Nephron progenitor cell (in vitro differentiated cells): ENCODE data around the gene KRT3.

Source experiments
- DNase-seq: peaks from one replicate; pipeline ENCODE4 v3.0.0; 2021
- H3K27ac Mint-ChIP-seq: 2 replicates; pipeline ENCODE4 v1.8.0; 2021; ENCODE audit warnings: mild to moderate bottlenecking, moderate library complexity, mixed read lengths
- H3K27me3 Mint-ChIP-seq: 2 replicates; pipeline ENCODE4 v1.8.0; 2021; ENCODE audit warnings: mild to moderate bottlenecking, low read depth, mixed read lengths; ENCODE audit not compliant: poor library complexity
- H3K36me3 Mint-ChIP-seq: 2 replicates; pipeline ENCODE4 v1.8.0; 2021; ENCODE audit warnings: low read depth, mixed read lengths
- H3K4me1 Mint-ChIP-seq: 2 replicates; pipeline ENCODE4 v1.8.0; 2021; ENCODE audit warnings: mixed read lengths
- H3K4me3 Mint-ChIP-seq: 2 replicates; pipeline ENCODE4 v1.8.0; 2021; ENCODE audit warnings: mild to moderate bottlenecking, moderate library complexity, mixed read lengths
- H3K9me3 Mint-ChIP-seq: 2 replicates; pipeline ENCODE4 v1.8.0; 2021; ENCODE audit warnings: mild to moderate bottlenecking, moderate library complexity, mixed read lengths
- TF ChIP-seq, protein P1 (sequence below): fragments of 200-600 bp; sonication (generic); IDR thresholded peaks from 2 replicates; pipeline ENCODE4 v1.5.0; 2021; ENCODE audit warnings: antibody characterized with exemption

The KRT3 gene

DNA sequence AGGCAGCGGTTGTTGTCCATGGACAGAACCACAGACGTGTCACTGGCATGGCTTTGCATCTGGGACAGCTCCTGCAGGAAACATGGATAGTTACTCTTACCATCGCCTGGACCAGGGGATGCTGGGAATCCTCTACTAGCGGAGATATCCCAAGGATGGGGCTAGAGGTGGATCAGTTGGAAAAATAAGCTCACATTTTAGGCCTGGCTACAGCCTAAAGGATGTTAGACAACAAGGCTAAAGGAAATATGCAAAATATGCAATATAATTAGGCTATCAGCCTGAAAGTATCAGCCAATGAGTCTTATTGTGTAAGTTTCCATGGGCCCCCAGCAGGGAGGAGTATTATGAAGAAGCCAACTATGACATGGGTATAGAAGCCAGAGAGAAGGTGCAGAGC lies 23.7 kb downstream of the KRT3 start:
- Mint-ChIP-seq H3K9me3 (no peaks in the 10 kb centered on the region), H3K4me3 (no peak overlapping the region), H3K4me1 (peaks cover 6% of the 10 kb centered on the region), H3K27me3 (peaks cover 15% of the 10 kb centered on the region), H3K36me3 (no peaks in the 10 kb centered on the region), H3K27ac (no peak overlapping the region)
- DNase-seq = no peak
- TF ChIP-seq, protein P1, sequence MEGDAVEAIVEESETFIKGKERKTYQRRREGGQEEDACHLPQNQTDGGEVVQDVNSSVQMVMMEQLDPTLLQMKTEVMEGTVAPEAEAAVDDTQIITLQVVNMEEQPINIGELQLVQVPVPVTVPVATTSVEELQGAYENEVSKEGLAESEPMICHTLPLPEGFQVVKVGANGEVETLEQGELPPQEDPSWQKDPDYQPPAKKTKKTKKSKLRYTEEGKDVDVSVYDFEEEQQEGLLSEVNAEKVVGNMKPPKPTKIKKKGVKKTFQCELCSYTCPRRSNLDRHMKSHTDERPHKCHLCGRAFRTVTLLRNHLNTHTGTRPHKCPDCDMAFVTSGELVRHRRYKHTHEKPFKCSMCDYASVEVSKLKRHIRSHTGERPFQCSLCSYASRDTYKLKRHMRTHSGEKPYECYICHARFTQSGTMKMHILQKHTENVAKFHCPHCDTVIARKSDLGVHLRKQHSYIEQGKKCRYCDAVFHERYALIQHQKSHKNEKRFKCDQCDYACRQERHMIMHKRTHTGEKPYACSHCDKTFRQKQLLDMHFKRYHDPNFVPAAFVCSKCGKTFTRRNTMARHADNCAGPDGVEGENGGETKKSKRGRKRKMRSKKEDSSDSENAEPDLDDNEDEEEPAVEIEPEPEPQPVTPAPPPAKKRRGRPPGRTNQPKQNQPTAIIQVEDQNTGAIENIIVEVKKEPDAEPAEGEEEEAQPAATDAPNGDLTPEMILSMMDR = no peak

DNA sequence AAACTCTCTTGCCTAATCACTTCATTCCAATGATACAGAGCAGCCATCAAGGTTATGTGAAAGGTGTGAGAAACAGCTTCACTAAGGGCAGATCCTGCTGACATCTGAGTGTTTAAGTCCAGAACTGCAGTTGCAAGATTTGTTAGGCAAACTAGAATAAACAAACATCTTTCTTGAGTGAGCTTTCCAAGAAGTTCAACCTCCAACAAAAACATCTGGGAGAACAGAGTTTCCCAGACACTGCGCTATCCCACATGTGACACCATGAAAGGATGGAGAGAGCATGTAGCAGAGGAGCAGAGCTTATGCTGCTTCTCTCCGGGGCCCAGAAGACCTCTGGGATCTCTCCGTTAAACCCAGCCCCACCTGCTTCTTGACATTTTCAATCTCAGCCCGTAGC lies 24.4 kb downstream of the KRT3 start:
- Mint-ChIP-seq H3K27me3 (peaks cover 10% of the 10 kb centered on the region), H3K9me3 (no peaks in the 10 kb centered on the region), H3K4me1 (peaks cover 10% of the 10 kb centered on the region), H3K4me3 (no peak overlapping the region), H3K27ac (no peak overlapping the region), H3K36me3 (no peaks in the 10 kb centered on the region)
- no peak for DNase-seq
- TF ChIP-seq, protein P1 = no peak

DNA sequence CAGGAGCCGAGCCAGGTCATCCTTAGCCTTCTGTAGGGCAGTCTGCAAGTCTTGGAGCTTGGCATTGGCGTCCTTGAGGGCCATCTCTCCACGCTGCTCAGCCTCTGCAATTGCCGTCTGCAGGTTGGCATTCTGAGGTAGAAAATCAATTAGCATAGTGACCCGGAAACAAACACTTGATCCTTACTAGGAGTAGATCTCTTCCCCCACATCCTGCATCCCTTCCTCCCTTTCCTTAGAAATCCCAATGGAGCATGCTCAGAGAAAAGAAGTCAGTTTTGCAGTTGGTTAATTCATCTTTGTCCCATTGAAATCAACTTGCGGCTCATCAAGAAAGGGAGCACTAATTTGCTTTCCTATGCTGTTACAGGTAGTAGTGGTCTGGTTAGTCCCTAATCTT lies 24.8 kb downstream of the KRT3 start:
- peaks cover 14% of the 10 kb centered on the region for H3K4me1 Mint-ChIP-seq
- no peak for DNase-seq
- H3K27ac Mint-ChIP-seq = no peak overlapping the region
- TF ChIP-seq, protein P1 = no peak
- H3K9me3 Mint-ChIP-seq = no peaks in the 10 kb centered on the region
- H3K4me3 Mint-ChIP-seq = no peak overlapping the region
- H3K36me3 Mint-ChIP-seq = no peaks in the 10 kb centered on the region
- peaks cover 10% of the 10 kb centered on the region for H3K27me3 Mint-ChIP-seq

DNA sequence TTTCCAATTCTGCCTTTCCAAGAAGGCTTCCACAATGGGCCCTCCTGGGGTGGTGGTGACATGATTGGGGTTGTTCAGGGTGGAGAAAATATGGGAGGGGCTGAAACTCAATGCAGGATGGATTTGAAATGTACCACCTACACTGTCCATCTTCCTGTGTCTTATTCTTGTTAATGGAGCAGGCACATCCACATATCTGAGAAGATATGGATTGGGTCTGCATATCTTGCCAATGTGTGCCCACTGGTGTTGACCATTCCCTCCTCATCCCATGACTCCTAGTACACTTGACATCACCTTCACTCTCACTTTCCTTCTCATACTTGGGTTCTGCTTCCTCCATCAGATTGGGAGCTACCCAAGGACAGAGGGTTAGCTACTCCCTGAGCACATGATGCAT lies 26.0 kb downstream of the KRT3 start:
- no peaks in the 10 kb centered on the region for H3K9me3 Mint-ChIP-seq
- H3K36me3 Mint-ChIP-seq = no peaks in the 10 kb centered on the region
- peaks cover 12% of the 10 kb centered on the region for H3K27me3 Mint-ChIP-seq
- peaks cover 26% of the 10 kb centered on the region for H3K4me1 Mint-ChIP-seq
- H3K27ac Mint-ChIP-seq = no peak overlapping the region
- TF ChIP-seq, protein P1 = no peak
- no peak for DNase-seq
- H3K4me3 Mint-ChIP-seq = no peak overlapping the region

DNA sequence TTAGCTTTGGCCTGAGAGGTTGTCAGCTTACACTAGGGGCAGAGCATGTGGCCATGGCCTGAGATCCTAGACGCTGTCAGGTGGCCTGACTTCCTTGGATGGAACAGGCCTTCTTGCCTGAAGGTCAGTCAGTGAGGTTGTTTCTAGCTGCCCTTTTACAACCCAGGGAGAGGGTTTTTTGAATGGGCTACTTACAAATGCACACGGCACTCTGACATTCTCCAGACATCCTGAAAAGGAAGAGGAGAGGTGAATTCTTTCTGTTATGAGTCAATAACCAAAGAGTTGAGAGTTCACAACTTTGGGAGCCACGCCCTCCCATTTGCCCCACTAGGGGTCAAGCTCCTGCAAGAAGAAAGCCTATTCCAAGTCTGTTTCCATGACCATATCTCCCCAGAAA lies 26.6 kb downstream of the KRT3 start:
- Mint-ChIP-seq H3K36me3 (no peaks in the 10 kb centered on the region), H3K27me3 (peaks cover 12% of the 10 kb centered on the region), H3K4me3 (no peak overlapping the region), H3K27ac (no peak overlapping the region), H3K4me1 (peaks cover 29% of the 10 kb centered on the region), H3K9me3 (no peaks in the 10 kb centered on the region)
- TF ChIP-seq, protein P1 = no peak
- no peak for DNase-seq

DNA sequence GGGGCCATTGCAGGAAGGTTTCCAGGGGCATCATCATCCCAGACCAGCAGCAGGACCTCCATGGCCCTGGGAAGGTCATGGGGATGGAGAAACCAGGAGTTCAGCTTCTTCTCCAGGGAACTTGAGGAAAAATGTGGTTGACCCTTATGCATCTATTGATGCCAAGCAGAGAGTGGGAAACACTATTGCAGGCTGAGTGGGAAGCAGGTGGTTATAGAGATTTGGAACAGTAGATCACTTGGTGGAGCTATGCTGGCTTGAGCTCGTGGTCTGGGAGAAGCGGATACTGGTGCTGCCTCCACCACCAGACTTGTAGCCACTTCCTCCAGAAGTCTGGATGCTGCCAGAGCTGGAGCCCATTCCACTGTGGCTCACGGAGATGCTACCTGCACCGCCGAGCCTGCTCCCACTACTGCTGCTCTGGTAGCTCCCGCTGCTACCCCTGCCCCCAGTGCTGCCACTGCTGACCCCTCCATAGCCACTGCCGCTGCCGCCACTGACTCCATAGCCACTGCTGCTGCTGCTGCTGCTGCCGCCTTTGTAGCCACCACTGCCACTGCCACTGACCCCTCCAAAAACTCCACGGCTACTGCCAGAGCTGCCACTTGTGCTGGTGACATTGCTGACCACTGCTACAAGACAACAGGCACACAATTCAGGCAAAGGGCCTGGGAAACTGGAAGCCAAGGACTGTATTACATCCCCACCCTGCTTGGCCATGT lies 27.3 kb downstream of the KRT3 start:
- no peak overlapping the region for H3K27ac Mint-ChIP-seq
- DNase-seq = no peak
- no peaks in the 10 kb centered on the region for H3K9me3 Mint-ChIP-seq
- TF ChIP-seq, protein P1 = no peak
- no peaks in the 10 kb centered on the region for H3K36me3 Mint-ChIP-seq
- H3K4me3 Mint-ChIP-seq = no peak overlapping the region
- H3K27me3 Mint-ChIP-seq = peaks cover 10% of the 10 kb centered on the region
- peaks cover 29% of the 10 kb centered on the region for H3K4me1 Mint-ChIP-seq
